B cell (primary cell): ENCODE data around the gene CD276.

Experiments
- EZH2 ChIP-seq: IDR thresholded peaks from 2 replicates; pipeline ENCODE4 v1.6.1; 2012; ENCODE audit warnings: borderline replicate concordance, low read depth, mild to moderate bottlenecking, moderate library complexity, low read length; ENCODE audit not compliant: insufficient read depth, poor library complexity, severe bottlenecking
- TF ChIP-seq, protein P1 (sequence below): fragments of 200-600 bp; IDR thresholded peaks from one replicate; pipeline ENCODE4 v1.8.0; 2022; ENCODE audit warnings: antibody characterized with exemption, mild to moderate bottlenecking

DNA sequence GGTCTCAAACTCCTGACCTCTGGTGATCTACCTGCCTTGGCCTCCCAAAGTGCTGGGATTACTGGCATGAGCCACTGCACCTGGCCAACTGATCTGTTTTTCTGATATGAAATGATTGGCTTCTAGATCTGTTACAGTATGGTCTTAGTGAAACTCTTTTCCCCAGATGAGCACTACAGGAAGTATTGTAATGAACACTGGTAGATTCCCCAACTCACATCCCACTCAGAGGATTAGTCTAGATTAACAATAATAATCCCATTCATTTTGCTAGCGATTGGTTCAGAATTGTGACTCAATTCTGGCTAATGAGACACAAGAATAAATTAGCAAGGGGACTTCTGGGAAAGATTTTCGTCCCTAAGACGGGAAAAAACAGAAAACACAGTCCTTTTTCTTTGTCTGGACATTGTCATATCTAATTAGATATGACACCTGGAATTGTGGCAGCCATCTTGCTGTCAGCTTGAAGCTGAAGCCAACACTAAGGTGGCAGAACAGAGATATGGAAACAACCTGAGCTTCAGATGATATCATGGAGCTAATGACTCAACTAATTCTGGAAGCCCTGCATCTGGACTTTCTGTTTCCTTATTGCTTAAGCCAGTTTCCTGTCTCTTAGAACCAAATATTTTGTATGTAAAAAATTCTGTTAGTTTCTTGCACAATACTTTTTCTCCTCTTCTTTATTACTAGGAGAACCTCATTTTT, 33.6 kb upstream of the CD276 start:
- TF ChIP-seq, protein P1, sequence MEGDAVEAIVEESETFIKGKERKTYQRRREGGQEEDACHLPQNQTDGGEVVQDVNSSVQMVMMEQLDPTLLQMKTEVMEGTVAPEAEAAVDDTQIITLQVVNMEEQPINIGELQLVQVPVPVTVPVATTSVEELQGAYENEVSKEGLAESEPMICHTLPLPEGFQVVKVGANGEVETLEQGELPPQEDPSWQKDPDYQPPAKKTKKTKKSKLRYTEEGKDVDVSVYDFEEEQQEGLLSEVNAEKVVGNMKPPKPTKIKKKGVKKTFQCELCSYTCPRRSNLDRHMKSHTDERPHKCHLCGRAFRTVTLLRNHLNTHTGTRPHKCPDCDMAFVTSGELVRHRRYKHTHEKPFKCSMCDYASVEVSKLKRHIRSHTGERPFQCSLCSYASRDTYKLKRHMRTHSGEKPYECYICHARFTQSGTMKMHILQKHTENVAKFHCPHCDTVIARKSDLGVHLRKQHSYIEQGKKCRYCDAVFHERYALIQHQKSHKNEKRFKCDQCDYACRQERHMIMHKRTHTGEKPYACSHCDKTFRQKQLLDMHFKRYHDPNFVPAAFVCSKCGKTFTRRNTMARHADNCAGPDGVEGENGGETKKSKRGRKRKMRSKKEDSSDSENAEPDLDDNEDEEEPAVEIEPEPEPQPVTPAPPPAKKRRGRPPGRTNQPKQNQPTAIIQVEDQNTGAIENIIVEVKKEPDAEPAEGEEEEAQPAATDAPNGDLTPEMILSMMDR = no peak
- no peak for TF ChIP-seq EZH2
